ENCODE data around the gene FBXL2.

GRCh38 chr3:33402936-33403335 lies 125.7 kb downstream of the FBXL2 start:
- TF ChIP-seq POLR2AphosphoS5 (IDR thresholded peaks at IDR 0.05; ENCODE audit: low read depth, low read length) (no peak), EZH2 (IDR thresholded peaks at IDR 0.05; ENCODE audit: low read depth, low read length, severe bottlenecking) (no peak), KDM4A (IDR thresholded peaks at IDR 0.05; ENCODE audit: low read depth, low read length, severe bottlenecking) (no peak), POLR2A (IDR thresholded peaks at IDR 0.05; ENCODE audit: control extremely low read depth in 1 of 2, low read depth in 2 of 2, low read length in 2 of 2) (no peak), MAX (IDR thresholded peaks at IDR 0.05) (no peak), HDAC6 (IDR thresholded peaks at IDR 0.05; ENCODE audit: low read depth, low read length) (no peak), RFX5 (IDR thresholded peaks at IDR 0.05; ENCODE audit: borderline replicate concordance, low read depth, low read length) (no peak), SUZ12 (IDR thresholded peaks at IDR 0.05; ENCODE audit: low read length) (no peak), E2F6 (IDR thresholded peaks at IDR 0.05) (no peak)

Data from H1 (cell line).